HG03280 (cell line): ENCODE results near the gene GPSM1.

Source experiments
- ATAC-seq: cut with Tn5 transposase; IDR thresholded peaks from one replicate; pipeline ENCODE4 v1.9.1; 2021; ENCODE audit warnings: mild to moderate bottlenecking, moderate library complexity; ENCODE audit not compliant: unreplicated experiment

GPSM1 gene

GRCh38 chr9:136358888-136359287, 31.5 kb downstream of the GPSM1 start:
- ATAC-seq, result no peak

GRCh38 chr9:136359774-136360718, 32.7 kb downstream of the GPSM1 start:
- no peak for ATAC-seq

DNA sequence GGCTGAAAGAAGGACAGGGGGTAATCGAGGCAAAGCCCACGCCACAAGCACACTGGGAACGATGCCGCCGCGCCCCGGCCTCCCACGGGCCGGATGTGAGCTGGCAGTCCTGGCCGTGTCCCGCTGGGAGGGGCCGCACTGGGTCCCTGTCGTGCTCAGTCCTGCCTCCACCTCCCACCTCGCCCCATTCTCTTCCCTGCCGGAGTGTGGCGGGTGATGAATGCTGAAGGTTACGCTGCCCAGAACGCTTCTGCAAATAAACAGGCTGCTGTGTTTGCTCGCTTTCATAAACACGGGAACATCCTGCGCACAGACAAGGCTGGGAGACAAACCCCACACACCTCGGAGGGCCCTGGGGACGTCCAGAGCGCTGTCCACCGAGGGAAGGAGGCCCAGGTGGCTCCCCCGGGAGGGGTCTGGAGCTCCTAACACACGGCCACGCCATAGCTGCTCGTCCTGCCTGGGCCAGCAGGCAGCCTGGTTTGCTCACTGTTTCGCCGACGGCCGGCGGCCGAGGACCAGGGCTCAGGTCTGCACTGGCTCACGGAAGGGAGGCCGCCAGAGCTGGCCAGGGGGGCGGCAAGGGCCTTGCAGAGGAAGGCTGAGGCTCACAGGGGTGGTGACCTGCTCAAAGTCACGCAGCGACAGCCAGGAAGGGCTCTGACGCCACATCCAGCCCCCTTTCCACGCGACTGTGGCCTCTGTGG, 33.9 kb downstream of the GPSM1 start:
- no peak for ATAC-seq

DNA sequence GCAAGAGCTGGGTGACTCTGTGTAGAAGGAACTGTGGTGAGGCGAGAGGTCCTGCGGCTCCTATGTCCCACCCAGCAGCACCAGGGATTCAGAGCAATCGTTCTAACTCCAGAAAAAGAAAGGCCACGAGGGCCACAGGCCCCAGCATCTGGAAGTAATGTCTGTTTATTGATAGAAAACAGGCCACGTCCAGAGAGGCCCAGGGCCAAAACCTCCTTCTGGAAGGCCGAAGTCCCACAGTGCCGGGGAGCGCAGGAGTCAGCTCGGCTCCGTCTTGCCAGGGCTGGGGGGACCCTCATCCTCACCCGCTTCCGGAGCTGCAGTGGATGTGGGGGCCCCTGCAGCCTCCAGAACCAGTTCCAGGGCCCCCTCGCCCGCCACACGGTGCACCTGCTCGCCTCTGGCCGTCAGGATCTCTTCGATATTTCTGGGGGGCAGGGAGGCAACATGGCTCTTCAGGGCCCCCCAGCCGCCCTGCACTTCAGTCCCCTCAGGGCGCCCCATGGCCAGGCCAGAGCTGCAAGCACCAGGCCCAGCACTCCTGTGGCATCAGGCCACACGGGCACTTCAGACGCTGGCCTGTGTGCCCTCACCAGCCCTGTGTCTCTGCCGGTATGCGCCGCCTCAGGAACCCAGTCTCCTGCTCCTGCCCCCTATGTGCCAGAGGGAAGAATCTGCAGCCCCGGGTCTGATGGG, 34.6 kb downstream of the GPSM1 start:
- no peak for ATAC-seq

GRCh38 chr9:136362450-136362784, 35.1 kb downstream of the GPSM1 start:
- no peak for ATAC-seq

DNA sequence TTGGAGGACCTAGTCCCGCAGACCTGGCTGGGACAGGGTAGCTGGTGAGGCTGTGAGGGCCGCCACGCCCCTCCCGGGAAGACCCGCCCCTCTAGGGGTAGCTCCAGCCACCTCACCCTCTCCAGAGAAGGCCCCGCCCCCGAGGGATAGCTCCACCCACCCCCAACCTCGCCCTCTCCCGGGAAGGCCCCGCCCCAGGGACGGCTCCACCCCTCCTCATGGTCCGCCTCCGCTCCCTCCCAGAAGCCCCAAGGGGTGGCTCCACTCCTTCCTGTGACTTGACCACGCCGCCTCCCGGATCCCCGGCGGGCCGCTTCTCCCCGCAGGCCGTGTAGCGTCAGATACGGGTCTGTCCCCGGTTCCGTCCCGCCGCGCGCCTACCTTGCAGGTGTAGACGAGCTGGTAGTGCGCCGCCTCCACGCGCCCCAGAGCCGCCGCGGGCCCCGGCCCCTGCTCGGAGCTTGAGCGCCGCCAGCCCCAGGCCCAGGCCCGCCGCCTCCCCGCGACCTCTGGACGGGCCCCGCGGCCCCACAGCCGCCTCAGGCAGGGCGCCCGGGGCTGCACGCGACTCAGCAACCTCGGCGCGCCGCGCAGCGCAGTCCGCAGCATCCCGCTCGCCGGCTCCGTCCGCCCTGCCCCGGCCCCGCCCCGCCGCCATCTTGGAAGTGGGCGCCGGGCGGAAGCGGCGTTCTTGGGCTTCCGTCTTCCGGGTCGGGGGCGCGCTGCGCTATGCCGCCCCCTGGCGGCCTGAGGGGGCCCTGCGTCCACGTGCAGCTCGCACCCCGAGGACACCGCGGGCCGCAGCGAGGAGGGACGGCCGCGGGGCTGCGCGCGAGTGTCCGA, 36.0 kb downstream of the GPSM1 start, which contains the start of gene DNLZ:
TSS of gene DNLZ (minus strand) at position 639 of the 843 bp plus-strand sequence. CDS start at position 609, 30 bp downstream.
- ATAC-seq, result peak; percentile 76

DNA sequence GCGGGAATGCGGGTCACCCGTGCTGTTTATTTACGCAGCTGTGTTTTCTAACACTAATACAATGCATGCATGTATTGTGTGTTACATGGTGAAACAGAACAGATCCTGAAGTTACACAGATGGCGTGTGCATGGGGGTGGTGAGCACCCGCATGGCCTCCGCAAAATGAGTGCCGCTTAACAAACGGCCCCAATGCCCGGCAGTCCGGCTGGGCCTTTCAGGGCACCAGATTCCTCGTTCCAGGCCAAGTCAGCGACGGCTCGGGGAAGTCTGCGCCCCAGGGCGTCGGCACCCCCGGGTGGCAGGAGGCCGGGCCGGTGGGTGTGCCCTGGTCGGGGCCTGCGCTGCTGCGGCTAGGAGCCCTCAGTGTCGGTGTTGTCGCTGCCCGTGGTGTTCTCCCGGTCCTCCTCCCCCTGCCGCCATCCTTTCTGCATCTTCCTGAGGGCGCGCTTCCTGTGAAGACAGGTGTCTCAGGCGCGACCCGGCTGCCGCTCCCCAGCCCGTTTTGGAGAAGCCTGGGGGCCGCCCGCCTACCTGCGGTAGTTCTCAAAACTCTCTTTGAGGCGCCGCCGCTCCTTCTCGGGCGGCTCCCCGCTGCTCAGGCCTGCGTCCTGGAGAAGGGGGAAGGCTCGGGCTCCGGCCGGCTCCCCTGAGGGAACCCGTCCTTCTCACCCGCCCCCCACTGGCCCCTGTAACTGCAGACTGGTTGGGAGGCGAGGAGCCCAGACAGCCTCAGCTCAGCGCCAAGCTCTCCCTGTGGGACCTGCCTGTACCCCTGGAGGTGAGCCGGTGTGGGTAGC, 36.8 kb downstream of the GPSM1 start:
- ATAC-seq, result no peak

DNA sequence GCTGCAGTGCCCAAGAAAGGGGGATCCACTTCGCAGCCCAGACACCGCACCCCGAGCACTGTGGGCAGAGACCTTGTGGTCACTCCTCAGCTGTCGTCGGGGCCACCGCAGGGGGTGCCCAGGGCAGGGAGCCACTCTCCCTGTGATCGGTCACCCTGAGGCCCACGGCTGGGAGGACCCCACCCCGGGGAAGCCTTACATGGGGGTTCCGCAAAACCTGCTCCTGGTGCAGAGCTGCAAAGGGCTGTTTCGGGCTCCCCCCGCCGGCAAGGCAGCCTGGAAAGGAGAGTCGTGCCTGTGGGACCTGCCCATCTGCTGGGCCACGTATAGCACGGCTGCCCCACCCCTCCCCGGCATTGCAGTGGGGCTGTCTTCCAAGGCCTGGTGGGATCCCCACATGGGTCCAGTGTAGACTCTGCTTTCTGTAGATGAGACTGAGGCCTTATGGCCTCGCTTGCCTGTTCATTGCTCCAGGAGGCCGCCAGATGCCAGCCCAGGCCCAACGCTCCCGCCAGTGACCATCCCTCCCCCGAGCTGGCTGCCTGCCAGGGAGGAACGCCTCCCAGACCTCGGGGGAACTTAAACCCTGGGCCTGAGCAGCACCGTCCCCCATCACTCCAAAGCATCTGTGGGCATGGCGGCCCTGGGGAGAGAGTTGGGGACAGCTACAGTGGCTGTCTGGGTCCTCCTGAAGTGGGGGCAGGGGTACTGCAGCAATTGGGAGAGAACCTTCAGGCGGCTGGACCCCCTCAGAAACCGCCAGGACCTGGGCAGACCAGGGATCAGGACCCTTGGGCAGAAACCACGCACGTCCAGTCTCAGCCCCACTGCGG, 37.8 kb downstream of the GPSM1 start:
- ATAC-seq, result no peak

DNA sequence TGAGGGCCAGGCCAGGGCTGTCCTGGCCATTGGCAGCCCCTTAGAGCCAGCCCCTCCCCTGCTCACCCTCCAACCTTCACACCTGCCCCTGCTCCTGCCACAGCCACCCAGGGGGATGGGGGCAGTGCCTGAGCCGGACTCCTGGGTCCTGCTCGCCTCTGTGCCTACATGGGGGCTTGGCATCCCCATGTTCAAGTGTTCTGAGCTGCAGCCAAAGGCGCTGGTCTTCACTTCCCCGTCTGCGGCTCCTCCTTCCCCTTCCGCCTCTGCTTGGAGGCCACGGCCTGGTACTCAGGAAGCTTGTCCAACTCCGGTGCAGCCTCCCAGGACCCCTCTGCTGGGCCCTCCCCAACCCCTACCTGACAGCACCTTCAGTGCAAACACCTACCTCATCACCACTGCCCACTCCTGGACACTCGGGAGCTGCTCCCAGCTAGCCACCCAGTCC, 38.5 kb downstream of the GPSM1 start:
- ATAC-seq, result no peak

- ATAC-seq, result no peak
These were observed 39.5 kb downstream of the GPSM1 start for GRCh38 chr9:136366826-136367225.

DNA sequence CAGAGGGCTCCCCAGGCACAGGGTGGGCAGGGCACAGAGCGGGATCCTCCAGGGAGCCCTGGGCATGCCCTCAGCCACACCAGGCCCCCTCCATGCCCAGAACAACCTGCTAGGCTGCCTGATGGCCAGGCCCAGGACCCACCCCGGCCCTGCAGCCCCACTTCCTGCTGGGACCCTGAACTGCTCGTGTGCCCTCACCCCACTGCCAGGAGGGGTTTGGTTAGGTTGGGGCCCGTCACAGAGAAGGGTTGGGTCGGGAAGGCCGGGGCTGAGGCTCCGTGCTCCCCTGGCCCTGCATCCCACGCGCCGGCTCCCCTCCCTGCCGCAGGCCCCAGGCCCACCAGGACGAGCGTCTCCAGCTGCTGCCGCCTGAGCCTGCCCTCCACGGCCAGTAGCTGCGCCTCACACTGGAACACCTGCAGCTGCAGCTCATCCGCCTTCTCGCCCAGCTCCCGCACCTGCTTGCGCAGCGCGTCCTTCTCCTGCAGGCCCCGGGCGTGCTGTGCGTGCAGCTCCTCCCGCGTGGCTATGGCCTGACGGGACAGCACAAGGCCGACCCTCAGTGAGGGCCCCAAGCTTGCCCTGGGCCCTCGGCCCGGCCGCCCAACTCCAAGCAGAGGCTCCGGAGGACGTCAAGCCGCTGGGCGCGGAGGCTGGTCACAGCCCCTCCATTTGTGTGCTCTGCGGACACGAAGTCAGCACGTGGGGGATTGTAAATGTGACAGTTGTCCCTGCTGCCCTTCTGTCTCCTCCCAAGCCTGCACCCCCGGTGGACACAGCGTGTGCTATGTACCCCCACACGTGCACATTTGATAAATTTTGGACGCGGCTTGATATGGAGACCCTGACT, 40.2 kb downstream of the GPSM1 start:
- ATAC-seq, result no peak

DNA sequence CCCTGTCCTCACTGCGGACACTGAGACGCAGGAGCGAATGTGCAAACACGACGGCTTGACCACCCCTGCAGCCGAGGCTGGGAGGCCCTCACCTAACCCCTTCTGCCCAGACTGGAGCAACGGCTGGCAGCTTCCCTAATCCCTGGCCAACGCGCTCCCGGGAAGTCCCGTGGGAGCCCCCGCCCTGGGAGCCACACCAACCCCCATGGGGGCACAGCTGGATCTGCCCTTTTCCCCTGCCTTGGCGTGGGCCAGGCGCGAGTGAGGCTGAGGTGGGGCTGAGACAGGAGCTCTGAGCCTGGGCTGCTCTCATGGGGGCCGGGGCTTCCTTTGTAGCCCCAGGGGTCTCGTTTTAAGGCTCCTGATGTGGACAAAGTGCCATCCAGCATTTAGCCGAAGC, 40.9 kb downstream of the GPSM1 start:
- ATAC-seq, result no peak

DNA sequence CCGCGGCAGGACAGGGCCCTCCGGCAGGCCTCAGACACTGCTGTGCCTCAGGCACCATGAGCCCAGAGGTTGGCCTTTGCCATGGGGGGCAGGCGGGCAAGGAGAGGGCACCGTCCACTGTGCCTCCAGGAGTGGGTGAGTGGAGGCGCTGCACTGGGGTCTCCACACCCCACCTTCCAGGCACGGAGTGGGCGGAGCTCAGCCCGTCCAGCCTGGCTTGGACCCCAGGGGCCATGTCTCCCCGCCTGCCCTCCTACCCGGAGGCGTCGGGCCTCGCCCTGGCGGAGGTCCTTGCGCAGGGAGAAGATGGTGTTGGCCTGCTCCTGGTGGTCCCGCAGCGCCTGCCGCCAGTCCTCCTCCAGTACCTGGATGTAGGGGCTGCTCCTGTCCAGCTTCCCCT, 42.7 kb downstream of the GPSM1 start:
- no peak for ATAC-seq

GRCh38 chr9:136370687-136371532, 43.6 kb downstream of the GPSM1 start:
- no peak for ATAC-seq

DNA sequence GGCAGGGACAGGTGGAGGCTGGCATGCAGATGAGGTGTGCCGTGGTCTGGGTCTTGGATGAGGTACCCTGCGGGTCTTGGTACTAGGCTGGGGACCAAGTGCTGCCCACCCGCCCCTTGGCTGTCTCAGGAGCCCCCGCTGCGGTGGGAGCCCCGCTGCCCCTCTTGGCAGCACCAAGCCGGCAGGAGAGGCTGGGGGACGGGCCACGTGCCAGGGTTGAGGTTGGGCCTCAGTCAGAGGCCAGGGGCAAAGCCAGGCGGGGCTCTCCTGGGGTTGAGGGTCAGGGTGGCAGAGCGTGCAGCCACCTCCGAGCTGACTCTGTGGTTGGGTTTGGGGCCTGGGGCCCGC, 44.2 kb downstream of the GPSM1 start:
- no peak for ATAC-seq

DNA sequence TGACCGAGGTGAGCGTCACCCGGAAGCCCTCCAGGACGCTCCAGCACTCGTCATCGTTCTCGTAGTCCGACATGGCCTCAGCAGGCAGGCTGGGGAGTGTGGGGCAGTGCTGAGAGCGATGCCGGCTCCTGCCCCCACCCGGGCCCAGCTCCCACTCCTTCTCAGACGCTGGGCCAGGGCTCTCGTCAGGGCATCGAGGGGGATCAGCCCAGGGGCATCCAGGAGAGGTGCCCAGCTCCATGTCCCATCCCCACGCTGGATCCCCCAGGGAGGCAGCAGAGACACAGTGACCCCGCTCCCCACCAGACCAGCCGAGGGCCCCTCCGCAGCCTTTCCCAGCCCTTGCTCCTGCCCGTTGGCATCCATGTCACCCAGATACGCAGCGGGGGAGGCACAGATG, 44.7 kb downstream of the GPSM1 start:
- no peak for ATAC-seq
